Measurements from ENCODE around the gene AHI1. TPM values are rescaled to one million over a fixed set of nuclear protein-coding genes. Genes with fewer than 3 reads are reported as not detected.
A peak's percentile ranks its signal among the peaks of the same experiment; 100 is the strongest.

The AHI1 gene
- total and polyA plus RNA-seq, 10 of the 15 experiments (the other 5 are each of a cell fraction or from before 2014, with no cell fraction given), result 3.2 to 9.5 (median 4.6) TPM

- no peak for TF ChIP-seq ATF7 (IDR thresholded peaks at IDR 0.05; ENCODE audit: low read depth)
These were observed 116.7 kb downstream of the AHI1 start (continued) for GRCh38 chr6:135380793-135381192.

DNA sequence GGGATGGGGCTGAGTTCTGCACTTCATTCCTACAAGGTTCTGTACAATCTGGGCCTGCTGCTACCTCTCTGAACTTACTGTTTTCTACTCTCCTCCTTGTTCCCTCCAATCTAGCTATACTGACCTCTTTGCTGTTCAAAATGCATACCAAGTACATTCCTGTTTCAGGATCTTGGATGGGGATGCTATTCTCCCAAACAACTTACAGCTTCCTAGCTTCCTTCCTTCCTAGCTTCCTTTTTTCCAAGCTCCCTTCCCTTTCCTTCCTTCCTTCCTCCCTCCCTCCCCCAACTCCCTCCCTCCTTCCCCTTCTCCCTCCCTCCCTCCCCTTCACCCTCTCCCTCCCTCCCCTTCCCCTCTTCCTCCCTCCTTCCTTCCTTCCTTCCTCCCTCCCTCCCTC lies 117.9 kb downstream of the AHI1 start:
- BruUV-seq (replicated peaks), result no TSS peak
- in situ Hi-C loops (cut with MboI), result no loop called here
- ChIA-PET RAD21 (ENCODE audit: unreplicated experiment) (no interaction called here), POLR2A (no interaction called here), CTCF (interaction anchor here (1.4 kb wide), 1 partner anchor 35 kb away, joined by 4 read pairs; no protein-coding TSS in a partner anchor), SMC1A (ENCODE audit: uncharacterized antibody, unreplicated experiment) (interaction anchor here (1.3 to 3.3 kb wide), 2 partner anchors 18 to 57 kb away, joined by 4 to 18 read pairs; no protein-coding TSS in a partner anchor)
- ATAC-seq (no peak), FAIRE-seq (no peak), DNase-seq (ENCODE audit: low read depth, low spot score) (no peak)
- Histone ChIP-seq H3K4me1 (ENCODE audit: control insufficient read depth, insufficient read depth, low read length) (peaks cover 12% of the 10 kb centered on the region; the same call in 1 of the 2 replicates), H3K36me3 (ENCODE audit: control insufficient read depth in 2 of 2, insufficient read depth in 2 of 2, low read length in 1 of 2) (no peaks in the 10 kb centered on the region), H3K4me3 (no peak overlapping the region), H2AFZ (ENCODE audit: control insufficient read depth, low read depth, low read length) (no peak overlapping the region), H3K79me2 (ENCODE audit: control insufficient read depth, insufficient read depth, low read length) (no peaks in the 10 kb centered on the region), H3K4me2 (ENCODE audit: control insufficient read depth, insufficient read depth) (no peak overlapping the region), H4K20me1 (ENCODE audit: control insufficient read depth, insufficient read depth) (no peaks in the 10 kb centered on the region), H3K27ac (ENCODE audit: control insufficient read depth, insufficient read depth) (no peak overlapping the region), H3K9ac (ENCODE audit: control insufficient read depth, insufficient read depth, low read length) (no peak overlapping the region), H3K9me3 (replicated peaks; ENCODE audit: control insufficient read depth, insufficient read depth, low read length) (no peaks in the 10 kb centered on the region), H3K27me3 (replicated peaks in 1 of 2; ENCODE audit: control insufficient read depth in 2 of 2, insufficient read depth in 2 of 2, low read length in 1 of 2) (no peaks in the 10 kb centered on the region)
- TF ChIP-seq TARDBP (IDR thresholded peaks at IDR 0.05; ENCODE audit: borderline replicate concordance), result no peak
- intact Hi-C loops (cut with micrococcal nuclease; ENCODE audit: unreplicated experiment), result no loop called here

- BruUV-seq (replicated peaks), result no TSS peak
- TF ChIP-seq CEBPB (IDR thresholded peaks at IDR 0.05; ENCODE audit: borderline replicate concordance in 1 of 2, low read depth in 2 of 2, low read length in 2 of 2), result no peak
- no peak for TF ChIP-seq DPF2 (IDR thresholded peaks at IDR 0.05)
- TF ChIP-seq NR2F1 (conservative IDR thresholded peaks at IDR 0.05), result peak; percentile 49; the same call in 1 of the 2 replicates
- TF ChIP-seq CBX5 (IDR thresholded peaks at IDR 0.05; ENCODE audit: low read depth), result no peak
- no peak for TF ChIP-seq PRDM15 (CRISPR knock-in tag; IDR thresholded peaks at IDR 0.05)
- TF ChIP-seq RUNX3 (IDR thresholded peaks at IDR 0.05; ENCODE audit: low read length), result peak; percentile 78
- TF ChIP-seq JUNB (IDR thresholded peaks at IDR 0.05), result peak; percentile 81
- no peak for TF ChIP-seq TCF7 (IDR thresholded peaks at IDR 0.05; ENCODE audit: borderline replicate concordance)
These were observed 124.8 kb downstream of the AHI1 start for GRCh38 chr6:135372758-135373157.

More at GRCh38 chr6:135372758-135373157, 124.8 kb downstream of the AHI1 start:
- no peak for FAIRE-seq
- H4K20me1 ChIP-seq (ENCODE audit: control insufficient read depth, insufficient read depth), result no peaks in the 10 kb centered on the region
- H3K36me3 ChIP-seq (ENCODE audit: control insufficient read depth in 2 of 2, insufficient read depth in 2 of 2, low read length in 1 of 2), result no peaks in the 10 kb centered on the region
- no peak for DNase-seq (ENCODE audit: low read depth, low spot score)
- no peaks in the 10 kb centered on the region for H3K27me3 ChIP-seq (replicated peaks in 1 of 2; ENCODE audit: control insufficient read depth in 2 of 2, insufficient read depth in 2 of 2, low read length in 1 of 2)
- H3K4me1 ChIP-seq (ENCODE audit: control insufficient read depth, insufficient read depth, low read length), result no peaks in the 10 kb centered on the region; the same call in 1 of the 2 replicates
- peak; percentile 70 for ATAC-seq
- no peak overlapping the region for H3K9ac ChIP-seq (ENCODE audit: control insufficient read depth, insufficient read depth, low read length)
- peaks cover 2% of the 10 kb centered on the region; the same call in 2 of the 3 replicates for H3K9me3 ChIP-seq (replicated peaks; ENCODE audit: control insufficient read depth, insufficient read depth, low read length)
- H3K4me3 ChIP-seq, result no peak overlapping the region
- no peak overlapping the region; the same call in 1 of the 2 replicates for H2AFZ ChIP-seq (ENCODE audit: control insufficient read depth, low read depth, low read length)
- ChIA-PET POLR2A (no interaction called here), SMC1A (ENCODE audit: uncharacterized antibody, unreplicated experiment) (interaction anchor here (0.8 kb wide), 1 partner anchor 13 kb away, joined by 3 read pairs; no protein-coding TSS in a partner anchor), RAD21 (ENCODE audit: unreplicated experiment) (no interaction called here), CTCF (no interaction called here)
- intact Hi-C loops (cut with micrococcal nuclease; ENCODE audit: unreplicated experiment), result no loop called here
- no peak overlapping the region for H3K27ac ChIP-seq (ENCODE audit: control insufficient read depth, insufficient read depth)
- 0% methylated on average over 2 of the region's 2 CpGs for WGBS (ENCODE audit: insufficient coverage, insufficient replicate concordance, low lambda C conversion rate, missing lambda C conversion rate)
- H3K79me2 ChIP-seq (ENCODE audit: control insufficient read depth, insufficient read depth, low read length), result no peaks in the 10 kb centered on the region
- in situ Hi-C loops (cut with MboI), result no loop called here
- no peak overlapping the region for H3K4me2 ChIP-seq (ENCODE audit: control insufficient read depth, insufficient read depth)

Measured in GM12878 (cell line).